Liver (tissue), 9 donors: ENCODE measurements around the gene CREB3L1. TPM values are rescaled to one million over a fixed set of nuclear protein-coding genes. Genes with fewer than 3 reads are reported as not detected.

Source experiments
- DNase-seq: peaks from one replicate; pipeline ENCODE4 v3.0.0-alpha.2; 2017; ENCODE audit warnings: low spot score
- H3K27ac ChIP-seq, 2 donors: one replicate each; pipeline ENCODE4 v1.7.0; 2013; ENCODE audit warnings: inconsistent platforms in 2 of 2, low read length in 2 of 2, control low read depth in 1 of 2, low read depth in 1 of 2, mild to moderate bottlenecking in 1 of 2
- H3K27me3 ChIP-seq, 4 donors: one replicate each; pipeline versions ENCODE4 v1.6.1 to v1.7.0; 2013; ENCODE audit warnings: low read length in 3 of 4, inconsistent platforms in 1 of 4, mild to moderate bottlenecking in 1 of 4, moderate library complexity in 1 of 4; ENCODE audit not compliant: control insufficient read depth in 4 of 4, insufficient read depth in 4 of 4
- H3K36me3 ChIP-seq, 4 donors: one replicate each; pipeline versions ENCODE4 v1.6.1 to v1.7.0; 2013; ENCODE audit warnings: low read length in 3 of 4, mild to moderate bottlenecking in 3 of 4, low read depth in 1 of 4, moderate library complexity in 1 of 4; ENCODE audit not compliant: control insufficient read depth in 4 of 4, insufficient read depth in 3 of 4
- H3K4me1 ChIP-seq, 4 donors: one replicate each; pipeline versions ENCODE4 v1.6.1 to v1.7.0; 2013; ENCODE audit warnings: low read length in 3 of 4, mild to moderate bottlenecking in 3 of 4, moderate library complexity in 1 of 4; ENCODE audit not compliant: control insufficient read depth in 4 of 4, insufficient read depth in 4 of 4
- H3K4me3 ChIP-seq, 3 donors: one replicate each; pipeline versions ENCODE4 v1.6.1 to v1.7.0; 2013; ENCODE audit warnings: low read length in 3 of 3, control low read depth in 1 of 3, low read depth in 1 of 3, mild to moderate bottlenecking in 1 of 3
- H3K9ac ChIP-seq, 2 donors: one replicate each; pipeline ENCODE4 v1.7.0; 2013; ENCODE audit warnings: low read length in 2 of 2, mild to moderate bottlenecking in 2 of 2, moderate library complexity in 2 of 2, control low read depth in 1 of 2, low read depth in 1 of 2
- H3K9me3 ChIP-seq, 4 donors: one replicate each; pipeline versions ENCODE4 v1.6.1 to v1.7.0; 2013; ENCODE audit warnings: low read length in 3 of 4; ENCODE audit not compliant: control insufficient read depth in 4 of 4
- ATF3 ChIP-seq: IDR thresholded peaks from 2 replicates; pipeline ENCODE4 v1.6.1; 2016; ENCODE audit warnings: antibody characterized with exemption
- EGR1 ChIP-seq, 2 donors: IDR thresholded peaks; 2 replicates each; pipeline ENCODE4 v1.6.1; 2016 to 2018; ENCODE audit warnings: antibody characterized with exemption in 2 of 2, low read depth in 2 of 2
- FOXA1 ChIP-seq: IDR thresholded peaks from 2 replicates; pipeline ENCODE4 v1.6.1; 2016; ENCODE audit warnings: antibody characterized with exemption
- FOXA2 ChIP-seq: IDR thresholded peaks from 2 replicates; pipeline ENCODE4 v1.6.1; 2016; ENCODE audit warnings: antibody characterized with exemption
- GABPA ChIP-seq, 2 donors: IDR thresholded peaks in 1 of 2; conservative IDR thresholded peaks in 1 of 2; 2 replicates each; pipeline ENCODE4 v1.6.1; 2016; ENCODE audit warnings: antibody characterized with exemption in 2 of 2, mild to moderate bottlenecking in 1 of 2, moderate library complexity in 1 of 2
- HNF4A ChIP-seq, 2 donors: conservative IDR thresholded peaks; 2 replicates each; pipeline ENCODE4 v1.6.1; 2016; ENCODE audit warnings: antibody characterized with exemption in 2 of 2, mild to moderate bottlenecking in 2 of 2
- HNF4G ChIP-seq: IDR thresholded peaks from 2 replicates; pipeline ENCODE4 v1.6.1; 2016; ENCODE audit warnings: antibody characterized with exemption
- JUND ChIP-seq, 2 donors: IDR thresholded peaks; 2 replicates each; pipeline ENCODE4 v1.6.1; 2016; ENCODE audit warnings: antibody characterized with exemption in 2 of 2
- NR2F2 ChIP-seq: IDR thresholded peaks from 2 replicates; pipeline ENCODE4 v1.6.1; 2016; ENCODE audit warnings: antibody characterized with exemption
- RAD21 ChIP-seq, 2 donors: IDR thresholded peaks; 2 replicates each; pipeline ENCODE4 v1.6.1; 2016; ENCODE audit warnings: antibody characterized with exemption in 2 of 2, mild to moderate bottlenecking in 2 of 2
- REST ChIP-seq: IDR thresholded peaks from 2 replicates; pipeline ENCODE4 v1.6.1; 2016; ENCODE audit warnings: antibody characterized with exemption, mild to moderate bottlenecking
- RXRA ChIP-seq, 2 donors: IDR thresholded peaks; 2 replicates each; pipeline ENCODE4 v1.6.1; 2017 to 2018; ENCODE audit warnings: antibody characterized with exemption in 2 of 2, mild to moderate bottlenecking in 1 of 2
- SP1 ChIP-seq: IDR thresholded peaks from 2 replicates; pipeline ENCODE4 v1.6.1; 2018; ENCODE audit warnings: antibody characterized with exemption, mild to moderate bottlenecking
- TAF1 ChIP-seq: conservative IDR thresholded peaks from 2 replicates; pipeline ENCODE4 v1.6.1; 2016; ENCODE audit warnings: antibody characterized with exemption, mild to moderate bottlenecking
- YY1 ChIP-seq: IDR thresholded peaks from 2 replicates; pipeline ENCODE4 v1.6.1; 2016; ENCODE audit warnings: antibody characterized with exemption, mild to moderate bottlenecking
- WGBS: extraction: QIAGEN DNeasy Blood & Tissue Kit; methylation state at CpG from one replicate; pipeline ENCODE4 v1.1.7; 2013; 5-methylcytosine and 5-hydroxymethylcytosine counted together
- polyA plus RNA-seq, 2 donors: library from polyadenylated mRNA; stranded (reverse) in 1 of 2; unstranded in 1 of 2; fragments of 200-250 nt in 1 of 2; fragments of >200 nt in 1 of 2; fragmentation: Nextera tagmentation in 1 of 2; extraction: Ambion mirVana in 1 of 2; gene quantifications; one replicate each; pipeline versions ENCODE4 v1.2.1 to v1.2.3, GENCODE V29; 2013 to 2015
- total RNA-seq, 2 donors: library from RNA; depleted of rRNA; stranded (reverse); fragments of >200 nt; gene quantifications; one replicate each; pipeline ENCODE4 v1.2.3, GENCODE V29; 2014
- TF ChIP-seq, protein P1 (sequence below): fragments of 150-350 bp; IDR thresholded peaks from 2 replicates; pipeline ENCODE4 v1.5.1; 2017; ENCODE audit warnings: improper control_type of control experiment, low read depth, low read length; ENCODE audit not compliant: missing input control
- TF ChIP-seq, protein P2 (sequence below): IDR thresholded peaks from 2 replicates; pipeline ENCODE4 v1.6.1; 2016; ENCODE audit warnings: antibody characterized with exemption
- TF ChIP-seq, protein P3 (sequence below): IDR thresholded peaks from 2 replicates; pipeline ENCODE4 v1.6.1; 2016; ENCODE audit warnings: antibody characterized with exemption
- donor health status: healthy.
- donor health status: healthy.
- donor health status: healthy.
- donor health status: healthy.
- donor health status: healthy.

Gene CREB3L1
- total and polyA plus RNA-seq, 4 donors: 0.14 to 1.3 (median 0.33) TPM

- no peak overlapping the region for H3K4me3 ChIP-seq
- no peak overlapping the region for H3K27ac ChIP-seq
- no peaks in the 10 kb centered on the region for H3K36me3 ChIP-seq
- H3K9ac ChIP-seq: no peak overlapping the region
- H3K27me3 ChIP-seq: peaks cover 0 to 22% (median 2%) of the 10 kb centered on the region in 4 donors
- TF ChIP-seq, protein P1, sequence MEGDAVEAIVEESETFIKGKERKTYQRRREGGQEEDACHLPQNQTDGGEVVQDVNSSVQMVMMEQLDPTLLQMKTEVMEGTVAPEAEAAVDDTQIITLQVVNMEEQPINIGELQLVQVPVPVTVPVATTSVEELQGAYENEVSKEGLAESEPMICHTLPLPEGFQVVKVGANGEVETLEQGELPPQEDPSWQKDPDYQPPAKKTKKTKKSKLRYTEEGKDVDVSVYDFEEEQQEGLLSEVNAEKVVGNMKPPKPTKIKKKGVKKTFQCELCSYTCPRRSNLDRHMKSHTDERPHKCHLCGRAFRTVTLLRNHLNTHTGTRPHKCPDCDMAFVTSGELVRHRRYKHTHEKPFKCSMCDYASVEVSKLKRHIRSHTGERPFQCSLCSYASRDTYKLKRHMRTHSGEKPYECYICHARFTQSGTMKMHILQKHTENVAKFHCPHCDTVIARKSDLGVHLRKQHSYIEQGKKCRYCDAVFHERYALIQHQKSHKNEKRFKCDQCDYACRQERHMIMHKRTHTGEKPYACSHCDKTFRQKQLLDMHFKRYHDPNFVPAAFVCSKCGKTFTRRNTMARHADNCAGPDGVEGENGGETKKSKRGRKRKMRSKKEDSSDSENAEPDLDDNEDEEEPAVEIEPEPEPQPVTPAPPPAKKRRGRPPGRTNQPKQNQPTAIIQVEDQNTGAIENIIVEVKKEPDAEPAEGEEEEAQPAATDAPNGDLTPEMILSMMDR: no peak
- TF ChIP-seq SP1 (no peak), HNF4G (no peak), FOXA1 (no peak)
- no peak for DNase-seq
- H3K4me1 ChIP-seq: no peaks in the 10 kb centered on the region
- WGBS: 79% methylated on average over 5 of the region's 5 CpGs
- no peaks in the 10 kb centered on the region for H3K9me3 ChIP-seq
Observed at GRCh38 chr11:46286789-46287188, 9.3 kb downstream of the CREB3L1 start.

DNA sequence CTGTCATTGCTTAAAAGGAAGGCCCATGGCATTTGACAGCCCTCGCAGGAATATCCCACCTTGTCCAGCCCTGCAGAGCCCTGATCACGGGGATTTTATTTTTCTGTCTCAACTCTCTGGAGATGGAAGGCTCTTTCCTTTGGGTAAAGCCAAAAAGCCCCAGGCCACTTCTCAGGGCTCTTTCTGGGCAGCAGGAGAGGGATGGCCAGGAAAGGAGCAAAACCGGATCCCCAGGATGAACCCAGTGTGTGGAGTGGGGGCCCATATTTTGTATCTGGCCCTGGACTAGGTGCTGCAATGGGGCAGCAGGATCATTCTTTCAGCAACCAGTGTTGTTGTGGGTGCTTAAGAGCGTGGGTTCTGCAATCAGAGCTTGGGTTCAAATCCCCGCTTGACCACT lies 11.0 kb downstream of the CREB3L1 start:
- no peak overlapping the region for H3K27ac ChIP-seq
- H3K27me3 ChIP-seq: peaks cover 0 to 14% (median 0%) of the 10 kb centered on the region in 4 donors
- no peak for TF ChIP-seq YY1
- TF ChIP-seq EGR1 (IDR thresholded peaks at IDR 0.05; ENCODE audit: low read depth in 2 of 2): no peak
- TF ChIP-seq RAD21 (IDR thresholded peaks at IDR 0.05): no peak
- TF ChIP-seq, protein P2, sequence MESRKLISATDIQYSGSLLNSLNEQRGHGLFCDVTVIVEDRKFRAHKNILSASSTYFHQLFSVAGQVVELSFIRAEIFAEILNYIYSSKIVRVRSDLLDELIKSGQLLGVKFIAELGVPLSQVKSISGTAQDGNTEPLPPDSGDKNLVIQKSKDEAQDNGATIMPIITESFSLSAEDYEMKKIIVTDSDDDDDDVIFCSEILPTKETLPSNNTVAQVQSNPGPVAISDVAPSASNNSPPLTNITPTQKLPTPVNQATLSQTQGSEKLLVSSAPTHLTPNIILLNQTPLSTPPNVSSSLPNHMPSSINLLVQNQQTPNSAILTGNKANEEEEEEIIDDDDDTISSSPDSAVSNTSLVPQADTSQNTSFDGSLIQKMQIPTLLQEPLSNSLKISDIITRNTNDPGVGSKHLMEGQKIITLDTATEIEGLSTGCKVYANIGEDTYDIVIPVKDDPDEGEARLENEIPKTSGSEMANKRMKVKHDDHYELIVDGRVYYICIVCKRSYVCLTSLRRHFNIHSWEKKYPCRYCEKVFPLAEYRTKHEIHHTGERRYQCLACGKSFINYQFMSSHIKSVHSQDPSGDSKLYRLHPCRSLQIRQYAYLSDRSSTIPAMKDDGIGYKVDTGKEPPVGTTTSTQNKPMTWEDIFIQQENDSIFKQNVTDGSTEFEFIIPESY: no peak
- TF ChIP-seq NR2F2: no peak
- no peak for TF ChIP-seq HNF4G
- TF ChIP-seq ATF3: no peak
- TF ChIP-seq, protein P1: no peak
- TF ChIP-seq SP1: no peak
- TF ChIP-seq HNF4A (conservative IDR thresholded peaks at IDR 0.05): no peak
- no peak for TF ChIP-seq GABPA (IDR thresholded peaks at IDR 0.05 in 1 of 2, conservative IDR thresholded peaks at IDR 0.05 in 1 of 2)
- TF ChIP-seq FOXA1: no peak
- TF ChIP-seq, protein P3, sequence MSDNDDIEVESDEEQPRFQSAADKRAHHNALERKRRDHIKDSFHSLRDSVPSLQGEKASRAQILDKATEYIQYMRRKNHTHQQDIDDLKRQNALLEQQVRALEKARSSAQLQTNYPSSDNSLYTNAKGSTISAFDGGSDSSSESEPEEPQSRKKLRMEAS: no peak
- no peak for TF ChIP-seq JUND (IDR thresholded peaks at IDR 0.05)
- no peak for TF ChIP-seq RXRA (IDR thresholded peaks at IDR 0.05)
- TF ChIP-seq REST: no peak
- no peak for TF ChIP-seq TAF1
- TF ChIP-seq FOXA2: no peak
- H3K4me3 ChIP-seq: no peak overlapping the region
- WGBS: 96% methylated on average over 5 of the region's 5 CpGs
- H3K9me3 ChIP-seq: no peaks in the 10 kb centered on the region
- no peaks in the 10 kb centered on the region for H3K36me3 ChIP-seq
- no peaks in the 10 kb centered on the region for H3K4me1 ChIP-seq
- H3K9ac ChIP-seq: no peak overlapping the region
- DNase-seq: no peak
